Brain pericyte (primary cell): Measurements from ENCODE around the gene RPS15.

ENCODE experiments used
- DNase-seq: peaks from one replicate; pipeline ENCODE4 v3.0.0-alpha.2; 2012; ENCODE audit warnings: low read depth, low spot score

The RPS15 gene

DNA sequence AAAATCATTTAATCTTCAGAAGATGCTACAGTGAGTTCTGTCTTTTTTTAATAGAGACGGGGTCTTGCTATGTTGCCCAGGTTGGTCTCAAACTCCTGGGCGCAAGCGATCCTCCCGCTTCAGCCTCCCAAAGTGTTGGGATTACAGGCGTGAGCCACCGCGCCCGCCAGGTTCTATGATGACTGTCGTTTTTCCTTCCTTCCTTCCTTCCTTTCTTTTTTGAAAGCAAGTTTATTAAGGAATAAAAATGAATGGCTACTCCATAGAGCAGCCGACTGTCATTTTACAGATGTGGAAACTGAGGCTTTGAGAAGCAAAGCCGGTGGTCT lies 36.3 kb upstream of the RPS15 start:
- DNase-seq, result no peak

DNA sequence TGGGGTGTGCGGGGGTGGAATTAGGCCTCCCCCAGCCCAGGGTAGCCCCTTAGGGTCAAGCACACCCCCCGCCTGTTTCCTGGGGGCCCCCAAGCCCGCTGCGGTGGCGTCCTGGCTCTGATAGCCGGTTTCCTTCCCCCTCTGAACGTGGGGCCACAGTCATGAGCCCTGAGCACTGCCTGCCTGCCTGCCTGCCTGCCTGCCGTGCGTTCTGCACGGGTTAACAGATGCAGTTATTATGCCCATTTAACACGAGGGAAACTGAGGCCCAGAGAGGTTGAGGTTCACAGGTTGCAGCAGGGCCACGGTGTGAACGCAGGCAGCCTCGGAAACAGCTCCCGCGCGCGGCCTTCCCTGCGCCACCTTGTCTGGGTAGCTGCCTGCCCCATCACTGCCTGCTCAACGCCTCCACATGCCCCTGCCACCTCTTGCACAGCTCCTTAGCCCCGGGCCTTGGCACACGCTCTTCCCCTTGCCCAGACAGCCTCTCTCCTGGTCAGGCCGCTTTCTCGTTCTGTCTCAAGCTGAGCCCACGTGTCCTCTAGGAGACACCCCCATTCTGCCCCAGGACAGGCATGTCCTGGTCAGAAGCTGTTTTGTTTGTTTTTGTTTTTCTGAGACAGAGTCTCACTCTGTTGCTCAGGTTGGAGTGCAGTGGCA lies 35.7 kb upstream of the RPS15 start:
- DNase-seq, result no peak

DNA sequence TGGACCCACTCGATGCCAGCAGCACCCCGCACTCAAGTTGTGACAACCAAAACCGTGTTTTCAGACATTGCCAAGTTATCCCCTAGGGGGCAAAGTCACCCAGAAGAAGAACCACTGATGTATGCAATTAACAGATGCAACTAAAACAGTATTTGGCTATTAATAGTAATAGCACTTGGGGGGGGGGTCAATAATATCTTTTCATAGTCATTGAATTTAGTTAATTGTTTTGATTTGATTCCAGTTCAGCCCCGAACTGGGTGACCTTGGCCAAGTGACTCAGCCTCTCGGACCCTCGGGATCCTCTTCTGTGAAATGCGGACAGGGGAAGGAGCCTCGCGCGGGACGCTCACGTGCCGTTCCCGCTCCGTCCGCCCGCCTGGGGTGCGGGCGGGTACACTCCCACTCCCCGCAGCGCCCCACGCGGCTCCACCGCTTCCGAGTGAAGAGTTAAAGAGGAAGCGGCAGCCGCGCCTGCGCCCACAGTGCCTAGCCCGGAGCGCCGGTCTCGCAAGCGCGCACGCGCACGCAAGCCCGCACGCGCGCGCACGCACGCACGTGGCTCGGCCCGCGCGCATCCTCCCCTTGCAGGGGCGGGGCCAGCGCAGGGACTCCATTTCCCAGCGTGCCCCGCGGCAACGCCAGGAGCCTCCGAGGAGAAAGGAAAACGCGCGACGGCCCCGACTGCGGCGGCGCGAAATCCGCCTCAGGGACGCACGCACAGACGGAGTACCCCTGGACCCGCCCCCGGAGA lies 31.2 kb upstream of the RPS15 start:
- DNase-seq, result peak; percentile 95

DNA sequence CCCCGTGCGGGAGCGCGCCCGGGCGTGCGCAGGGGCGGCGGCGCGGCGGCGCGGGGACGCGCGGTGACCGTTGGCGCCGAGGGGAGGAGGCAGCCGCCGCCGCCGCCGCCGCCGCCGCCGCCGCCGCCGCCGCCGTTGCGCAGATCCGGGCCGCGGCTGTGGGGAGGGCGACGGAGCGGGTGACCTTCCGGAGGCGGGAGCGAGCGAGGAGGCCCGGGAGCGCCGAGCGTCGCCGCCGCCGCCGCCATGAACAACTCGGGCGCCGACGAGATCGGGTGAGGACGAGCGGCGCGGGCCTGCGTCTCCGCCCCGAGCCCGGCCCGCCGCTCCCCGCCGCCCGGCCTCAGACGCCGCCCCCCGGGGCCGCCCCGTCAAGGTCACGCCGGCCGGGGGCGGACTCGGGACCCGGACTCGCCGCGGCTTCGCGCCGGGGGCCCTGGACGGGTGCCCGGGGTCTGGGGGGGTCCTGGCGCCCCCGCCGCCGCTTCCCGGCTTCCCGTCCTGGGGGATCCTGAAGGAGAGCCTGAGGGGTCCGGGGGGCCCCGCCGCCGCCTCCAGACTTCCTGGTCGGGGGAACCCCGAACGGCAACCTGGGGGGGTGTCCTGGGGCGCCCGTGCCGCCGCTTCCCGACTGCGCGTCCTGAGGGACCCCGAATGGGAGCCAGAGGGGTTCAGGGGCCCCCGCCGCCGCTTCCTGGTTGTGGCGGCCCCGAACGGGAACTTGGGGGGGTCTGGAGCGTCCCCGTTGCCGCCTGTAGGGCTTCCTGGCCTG lies 30.5 kb upstream of the RPS15 start, which contains the start of gene DAZAP1:
Gene DAZAP1, plus strand, starts transcription at position 59 of the 772 bp plus-strand sequence. Its CDS starts 188 bp downstream, at position 247.
- no peak for DNase-seq

DNA sequence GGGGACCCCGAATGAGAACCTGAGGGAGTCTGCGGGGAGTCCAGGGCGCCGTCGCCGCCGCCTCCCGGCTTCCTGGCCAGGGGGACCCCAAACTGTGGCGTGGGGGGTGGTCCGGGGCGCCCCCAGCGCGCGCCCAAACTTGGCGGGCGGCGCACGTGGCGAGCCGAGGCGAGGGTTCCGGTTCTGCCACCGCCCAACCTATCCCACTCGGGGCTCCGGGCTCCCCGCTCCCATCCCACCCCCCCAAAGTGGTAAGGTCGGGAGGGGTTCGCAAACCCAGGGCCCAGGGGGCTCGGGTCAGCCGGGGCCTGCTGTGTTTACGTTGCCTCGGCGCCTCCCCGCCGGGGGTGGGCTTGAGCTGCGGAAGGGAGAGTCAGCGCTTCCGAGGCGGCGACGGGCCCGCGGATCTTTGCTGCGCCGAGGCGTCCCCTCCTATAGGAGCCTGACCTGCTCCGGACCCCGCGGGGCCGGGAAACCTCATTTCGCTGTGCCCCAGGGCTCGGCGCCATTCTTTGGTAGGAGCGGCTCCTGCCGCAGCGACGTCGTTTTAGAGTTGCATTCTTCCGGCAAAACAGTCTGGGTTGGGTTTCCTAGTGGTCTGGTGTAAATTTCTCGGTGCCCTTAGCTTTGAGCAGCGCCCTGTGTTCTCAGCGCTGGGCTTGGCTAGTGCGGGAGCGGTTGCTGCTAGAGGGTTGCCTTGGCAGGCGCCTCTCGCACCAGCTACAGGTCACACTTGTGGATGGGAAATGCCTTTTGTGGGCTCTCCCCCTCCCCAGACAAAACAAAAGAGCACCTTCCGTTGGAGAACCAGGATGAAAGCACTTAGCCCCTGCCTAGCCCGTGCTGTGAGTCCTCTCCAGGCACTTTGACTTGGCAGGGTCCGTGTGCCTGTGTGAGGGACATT lies 29.6 kb upstream of the RPS15 start:
- DNase-seq, result no peak

DNA sequence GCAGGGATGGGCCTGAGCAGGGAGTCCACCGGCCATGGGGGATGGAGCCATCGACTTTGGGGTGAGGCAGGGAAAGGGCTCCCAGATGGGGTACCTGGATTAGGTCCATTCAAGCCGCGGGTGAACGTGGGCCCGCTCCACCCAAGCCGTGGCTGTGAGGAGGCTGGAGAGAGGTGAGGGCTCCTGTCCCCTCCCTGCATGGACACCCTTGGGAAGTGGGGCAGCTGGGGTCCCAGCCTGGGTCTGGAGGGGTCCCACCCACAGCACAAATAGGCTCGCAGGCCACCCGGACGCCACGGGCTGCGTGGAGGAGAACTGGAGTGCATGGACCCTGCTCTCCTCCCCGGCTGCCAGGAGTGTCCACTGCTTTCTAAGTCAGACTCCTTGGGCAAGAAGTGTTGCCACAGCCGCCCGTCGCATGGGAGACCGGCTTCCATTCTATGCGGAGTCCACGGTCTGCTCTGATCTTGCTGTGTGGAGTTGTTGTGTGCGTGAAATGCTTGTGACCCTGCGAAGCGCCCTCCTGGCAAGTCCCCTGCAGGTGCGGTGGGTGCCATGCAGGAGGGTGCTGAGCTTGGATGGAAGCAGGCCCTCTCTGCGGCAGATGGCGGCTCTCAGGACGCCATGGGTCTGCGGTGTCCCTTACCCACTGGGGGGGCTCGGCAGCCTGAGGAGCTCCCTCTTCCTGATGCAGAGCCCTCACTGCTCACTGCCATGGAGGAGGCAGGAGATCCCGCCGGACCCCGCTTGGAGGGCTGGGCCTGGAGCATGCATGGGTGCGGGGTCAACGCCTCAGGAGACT lies 28.8 kb upstream of the RPS15 start:
- DNase-seq, result no peak

DNA sequence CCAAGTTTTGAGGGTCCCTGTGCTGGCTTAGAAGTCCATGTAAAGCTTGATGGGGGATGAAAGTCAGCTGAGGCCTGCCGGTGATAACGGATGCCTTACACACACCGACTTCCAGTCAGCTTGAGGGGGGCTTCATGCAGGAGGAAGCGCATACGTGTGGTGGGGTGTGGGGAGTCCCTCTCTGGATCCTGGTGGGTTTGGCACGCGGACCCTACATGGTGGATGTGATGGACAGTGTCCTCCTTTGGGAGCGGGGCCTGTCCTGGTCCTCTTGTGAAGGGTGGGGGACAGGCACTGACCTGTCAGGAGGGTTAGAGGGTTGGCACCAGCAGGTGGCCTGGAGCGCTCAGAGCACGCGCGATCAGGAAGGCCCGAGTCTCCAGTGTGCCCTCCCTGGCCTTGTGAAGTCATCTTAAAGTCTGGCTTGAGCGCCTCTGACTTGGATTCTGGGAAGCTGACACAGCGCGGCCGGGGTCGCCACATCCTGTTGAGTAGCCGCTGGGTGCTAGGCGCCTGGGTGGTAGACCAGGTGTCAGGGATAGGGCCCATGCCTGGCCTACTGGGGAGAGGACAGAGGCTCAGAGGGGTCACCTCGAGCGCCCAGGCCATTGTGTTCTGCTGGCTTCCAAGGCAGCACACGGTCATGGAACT lies 27.9 kb upstream of the RPS15 start:
- DNase-seq, result no peak

DNA sequence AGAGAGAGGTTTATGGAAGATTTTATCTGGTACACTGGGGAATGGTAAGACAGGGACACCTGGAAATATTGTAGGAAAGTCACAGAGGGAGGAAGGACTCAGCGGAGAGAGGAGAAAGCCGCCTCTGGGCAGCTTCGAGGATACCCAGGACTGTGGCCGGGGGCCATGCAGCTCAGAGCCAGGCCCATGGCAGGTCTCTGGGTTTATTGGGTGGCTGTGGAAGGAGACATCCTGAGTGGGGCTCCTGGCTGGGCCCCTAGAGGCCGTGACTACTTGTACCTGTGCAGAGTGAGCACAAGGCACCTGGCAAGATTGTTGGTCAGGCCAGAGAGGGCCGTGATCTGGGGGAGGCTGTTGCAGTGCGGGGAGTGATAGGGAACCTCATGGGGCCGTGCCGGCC lies 27.4 kb upstream of the RPS15 start:
- no peak for DNase-seq

DNA sequence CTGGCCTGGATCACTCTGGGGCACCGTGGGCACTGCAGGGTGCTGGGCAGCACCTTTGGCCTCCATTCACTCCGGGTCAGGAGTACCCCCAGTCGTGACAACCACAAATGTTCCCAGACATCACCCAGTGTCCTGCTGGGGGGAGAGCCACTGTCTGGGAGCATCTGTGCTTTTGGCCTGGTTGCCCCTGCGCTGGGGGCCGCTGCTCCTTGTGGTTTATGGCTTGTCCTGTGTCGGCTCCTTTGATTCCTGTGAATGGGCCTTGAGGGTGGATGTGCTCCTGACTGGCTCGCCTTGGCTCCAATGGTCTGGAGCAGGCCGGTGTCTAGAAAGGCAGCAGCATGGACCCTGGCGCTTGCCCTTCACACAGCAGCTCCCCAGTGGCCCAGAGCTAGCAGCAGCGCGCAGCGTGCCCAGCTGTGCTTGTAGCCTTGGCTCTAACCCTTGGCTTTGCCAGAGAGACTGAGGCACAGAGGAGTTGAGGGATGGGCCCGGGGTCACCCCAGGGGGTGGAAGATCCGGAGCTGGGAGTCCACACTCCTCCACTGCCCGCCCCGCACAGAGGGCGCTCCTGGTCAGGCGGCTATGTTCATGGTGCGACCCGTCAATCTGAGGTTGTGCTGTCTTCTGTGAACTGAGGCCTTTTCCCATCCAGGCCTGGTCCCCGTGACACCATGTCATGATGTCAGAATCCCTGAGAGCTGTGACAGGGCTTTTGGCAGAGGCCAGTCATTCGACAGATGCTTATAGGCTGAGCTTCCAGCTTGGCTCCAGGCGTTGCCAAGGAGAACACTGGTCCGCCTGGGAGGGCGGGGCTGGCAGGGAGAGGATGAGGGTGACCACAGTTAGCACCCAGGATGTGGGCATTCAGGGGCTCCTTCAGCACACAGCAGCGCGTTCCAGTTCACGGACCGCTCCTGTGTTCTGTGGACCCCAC lies 26.7 kb upstream of the RPS15 start:
- DNase-seq, result no peak

DNA sequence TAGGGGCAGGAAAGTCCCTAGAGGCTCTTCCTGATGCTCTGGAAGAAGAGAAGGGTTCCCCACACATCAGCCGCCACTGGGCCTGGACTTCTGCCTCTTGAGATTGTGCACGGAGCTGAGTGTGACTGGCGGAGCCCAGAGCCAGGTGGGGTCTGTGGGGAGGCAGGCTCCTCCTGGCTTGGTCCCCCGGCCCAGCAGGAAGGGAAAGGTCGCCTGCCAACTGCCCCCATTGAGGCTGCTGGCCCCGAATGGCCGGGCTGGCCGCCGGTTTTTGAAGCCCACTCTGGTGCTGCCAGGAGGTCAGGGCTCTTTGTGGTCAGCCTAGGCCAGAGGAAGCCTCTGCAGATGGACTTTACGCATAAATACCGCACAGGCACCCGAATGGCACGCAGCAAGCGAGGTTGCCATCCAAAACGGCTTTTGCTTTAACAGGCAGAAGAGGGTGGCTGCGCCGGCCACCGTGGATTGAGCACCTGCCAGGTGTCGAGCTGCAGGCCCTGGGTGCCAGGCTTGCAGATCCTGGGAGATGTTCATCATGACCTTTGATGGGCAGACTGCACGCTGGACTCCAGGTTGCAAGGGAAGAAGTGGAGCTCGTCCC lies 25.8 kb upstream of the RPS15 start:
- no peak for DNase-seq

DNA sequence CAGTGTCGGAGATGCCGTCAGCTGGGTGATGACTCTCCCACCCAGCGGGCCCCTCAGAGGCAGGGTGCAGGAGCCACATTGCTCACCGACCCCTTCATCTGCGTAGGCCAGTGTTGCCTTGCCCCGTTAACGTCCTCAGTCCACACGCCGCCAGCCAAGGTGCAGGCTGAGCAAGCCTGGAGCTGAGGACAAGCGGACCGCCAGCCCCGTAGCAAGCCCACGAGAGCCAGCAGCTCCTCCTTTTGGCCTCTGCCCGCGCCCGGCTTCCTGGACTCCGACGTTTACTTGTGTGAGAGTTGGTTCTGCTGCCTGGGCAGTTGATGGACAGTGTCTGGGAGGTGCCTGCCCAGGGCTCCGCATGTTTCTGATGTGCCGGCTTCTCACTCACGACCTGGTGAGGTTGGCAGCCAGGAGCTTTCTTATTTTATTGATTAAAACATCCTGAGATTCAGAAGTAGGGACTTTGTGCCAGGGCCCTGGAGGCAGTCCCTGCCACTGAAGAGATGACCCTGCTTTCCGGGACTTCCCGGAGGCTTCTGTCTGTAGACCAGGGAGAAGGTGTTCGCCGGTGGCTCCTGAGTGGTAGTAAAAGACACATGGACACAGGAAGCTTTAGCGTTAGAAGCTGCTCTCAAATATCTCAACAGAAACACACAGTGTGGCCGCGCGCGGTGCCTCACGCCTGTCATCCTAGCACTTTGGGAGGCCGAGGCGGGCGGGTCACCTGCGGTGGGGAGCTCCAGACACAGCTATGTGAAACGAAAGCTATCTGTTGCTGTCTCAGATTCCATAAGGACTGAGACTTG lies 25.0 kb upstream of the RPS15 start:
- no peak for DNase-seq

DNA sequence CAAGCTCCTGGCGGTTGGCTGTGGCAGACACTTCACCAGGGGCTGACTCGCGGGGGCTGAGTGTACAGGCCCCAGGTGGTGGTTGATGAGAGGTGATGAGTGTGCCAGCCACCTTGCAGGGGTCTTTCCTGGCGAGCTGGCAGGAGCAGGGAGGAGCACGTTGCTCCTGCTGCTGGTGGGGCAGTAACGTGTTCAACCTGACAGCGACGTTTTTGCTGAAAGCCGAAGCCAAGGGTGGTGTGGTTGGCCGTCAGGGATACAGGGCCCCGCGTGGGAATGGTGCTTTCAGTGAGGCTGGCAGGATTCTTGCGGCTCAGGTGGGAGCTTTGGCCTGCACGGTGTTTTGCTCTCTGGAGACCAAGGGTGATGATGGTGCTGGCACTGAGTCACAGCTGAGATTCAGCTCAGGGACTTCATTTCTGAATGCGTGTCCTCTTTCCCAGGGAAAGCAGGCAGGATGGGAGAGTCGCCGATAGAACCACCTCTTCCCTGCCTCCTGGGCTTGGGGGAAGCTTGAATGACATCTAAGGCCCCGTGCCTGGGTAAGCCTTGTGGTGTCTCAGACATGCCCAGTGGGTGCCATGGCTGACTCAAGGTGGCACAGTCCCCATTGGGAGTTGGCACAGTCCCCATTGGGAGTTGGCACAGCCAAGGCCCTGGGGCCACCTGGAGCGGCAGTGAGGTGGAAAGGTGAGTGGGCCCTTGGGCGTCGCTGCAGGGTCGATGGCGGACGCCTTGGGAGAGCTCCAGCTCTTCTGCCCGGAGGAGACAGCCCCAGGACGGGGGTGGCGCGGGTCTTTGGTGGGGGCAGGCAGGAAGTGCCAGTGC lies 22.0 kb upstream of the RPS15 start:
- no peak for DNase-seq

DNA sequence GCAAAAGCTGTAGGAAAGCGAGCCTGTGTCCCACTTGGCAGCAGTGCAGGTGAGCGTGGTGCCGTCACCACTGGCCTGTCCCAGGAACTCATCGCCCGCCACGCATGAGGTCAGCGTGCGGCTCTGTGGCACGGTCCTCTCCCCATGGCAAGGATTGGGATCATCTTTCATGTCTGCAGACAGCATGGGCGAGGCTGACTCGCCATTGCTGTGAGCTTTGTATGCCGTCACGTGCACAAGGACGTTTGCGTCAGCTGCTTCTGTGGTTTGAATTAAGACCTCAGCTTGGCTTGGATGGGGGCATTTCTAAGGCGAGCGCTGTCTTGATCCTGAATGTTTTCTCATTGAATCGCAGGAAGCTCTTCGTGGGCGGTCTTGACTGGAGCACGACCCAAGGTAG lies 21.1 kb upstream of the RPS15 start:
- DNase-seq, result no peak

DNA sequence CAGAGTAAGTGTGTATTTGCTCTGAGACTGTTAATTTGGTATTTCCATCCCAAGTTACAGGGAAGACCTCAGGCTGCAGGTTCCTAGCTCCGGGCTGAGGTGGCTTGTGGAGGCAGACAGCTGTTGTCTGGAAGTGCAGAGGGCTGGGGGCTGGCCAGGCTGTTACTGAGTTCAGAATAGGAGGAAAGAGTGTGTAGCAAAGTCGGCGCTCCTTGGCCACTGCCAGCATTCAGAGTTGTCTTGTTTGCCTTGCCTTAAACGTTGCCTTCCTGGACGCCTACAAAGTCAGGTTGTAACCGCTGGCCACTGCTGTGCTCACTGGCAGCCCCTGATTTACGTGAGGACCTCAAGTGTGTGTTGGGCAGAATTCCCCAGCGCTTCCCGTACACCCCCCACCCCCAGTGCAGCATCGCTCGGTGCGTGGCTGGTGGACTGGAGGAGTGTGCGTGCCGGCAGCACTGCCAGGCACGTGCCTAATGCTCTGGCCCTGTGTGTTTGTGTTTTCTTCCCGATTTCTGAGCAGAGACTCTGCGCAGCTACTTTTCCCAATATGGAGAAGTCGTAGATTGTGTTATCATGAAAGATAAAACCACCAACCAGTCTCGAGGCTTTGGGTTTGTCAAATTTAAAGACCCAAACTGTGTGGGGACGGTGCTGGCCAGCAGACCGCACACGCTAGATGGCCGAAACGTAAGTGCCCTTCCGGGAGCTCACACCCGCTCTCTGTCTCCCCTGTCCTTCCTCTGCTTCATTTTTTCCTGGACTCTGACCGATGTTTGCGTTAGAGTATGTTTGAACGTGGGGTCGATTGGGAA lies 20.3 kb upstream of the RPS15 start:
- DNase-seq, result no peak

DNA sequence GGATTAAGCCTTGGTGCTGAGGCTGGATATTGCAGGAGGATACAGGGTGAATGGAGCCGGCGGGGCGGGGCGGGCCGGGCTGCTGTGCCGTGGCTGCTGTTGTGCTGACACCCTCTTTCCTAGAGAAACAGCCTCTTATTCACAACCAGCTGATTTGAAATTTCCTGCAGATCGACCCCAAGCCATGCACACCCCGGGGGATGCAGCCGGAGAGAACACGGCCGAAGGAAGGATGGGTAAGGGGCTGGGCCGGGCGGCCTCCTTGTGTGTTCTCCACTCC lies 19.8 kb upstream of the RPS15 start:
- DNase-seq, result no peak

DNA sequence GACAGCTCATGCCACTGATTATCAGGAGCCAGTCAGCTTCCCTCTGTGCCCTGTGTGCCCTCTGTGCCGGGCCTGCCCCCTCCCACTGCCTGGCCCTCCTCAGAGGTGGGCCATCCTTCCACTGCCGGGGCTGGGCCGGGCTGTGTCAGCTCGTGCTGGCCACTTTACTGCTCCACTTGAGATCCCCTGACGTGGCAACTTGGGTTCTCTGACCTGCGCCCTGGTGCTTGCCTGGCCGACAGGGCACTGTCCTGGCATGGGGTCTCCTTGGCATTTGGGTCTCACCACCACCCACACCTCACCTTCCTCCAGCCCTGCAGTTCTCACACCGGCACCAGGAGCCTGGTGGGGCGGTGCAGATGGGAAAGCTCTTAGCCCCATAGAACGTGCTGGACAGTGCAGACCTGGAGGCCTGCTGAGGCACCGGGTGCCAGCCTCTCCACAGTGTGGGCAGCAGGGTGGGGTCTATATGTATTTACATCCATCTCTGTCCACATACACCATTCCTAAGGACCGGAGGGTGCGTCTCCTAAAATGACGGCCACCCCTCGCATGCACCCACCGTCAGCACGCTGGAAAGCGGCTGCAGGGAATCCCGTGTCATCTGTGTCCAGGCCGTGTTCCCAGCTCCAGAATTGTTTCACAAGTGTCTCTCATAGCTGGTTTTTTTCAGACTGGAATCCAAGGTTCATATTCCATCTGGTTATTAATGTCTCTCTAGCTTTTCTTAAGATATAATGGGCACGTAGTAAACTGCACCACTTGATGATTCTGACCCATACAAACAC lies 19.1 kb upstream of the RPS15 start:
- no peak for DNase-seq
